Measurements from ENCODE around the gene TGFBR3L. TPM values are rescaled to one million over a fixed set of nuclear protein-coding genes. Genes with fewer than 3 reads are reported as not detected.

The TGFBR3L gene
- total RNA-seq, 1 experiment from 2014 or later = 12.5 TPM

DNA sequence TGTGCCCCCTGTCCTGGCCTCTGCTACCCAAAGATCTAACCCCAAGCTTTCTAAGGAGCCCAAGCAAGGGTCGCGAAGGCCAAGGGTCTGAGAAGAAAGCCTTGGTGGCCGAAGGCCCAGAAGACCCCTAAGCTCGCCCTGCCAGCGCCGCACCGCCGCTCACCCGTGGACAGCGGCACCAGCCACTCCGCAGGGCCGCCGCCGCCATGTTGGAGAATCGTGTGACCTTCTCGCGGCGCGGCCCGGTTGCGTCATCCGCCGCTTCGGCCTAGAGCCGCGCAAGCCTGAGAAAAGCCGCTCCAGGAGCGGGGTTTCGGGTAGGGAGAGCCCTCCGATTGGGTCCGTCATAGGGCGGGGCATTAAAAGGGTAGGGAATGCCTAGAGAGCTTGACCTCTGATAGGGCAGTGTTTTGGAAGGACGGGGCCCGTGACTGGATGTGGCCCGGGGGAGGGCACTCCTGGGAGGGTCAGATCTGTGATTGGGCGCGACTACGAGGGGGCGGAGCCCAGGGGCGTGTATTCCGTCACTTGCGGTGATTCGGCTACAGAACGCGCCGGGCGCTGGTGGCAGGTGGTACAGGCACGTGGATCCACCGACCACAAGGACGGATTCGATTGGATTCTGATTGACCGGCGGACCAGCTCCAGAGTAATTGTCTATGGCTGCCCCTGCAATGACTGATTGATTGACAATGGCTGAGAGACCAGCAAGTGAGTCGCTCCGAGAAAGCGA lies 29.0 kb downstream of the TGFBR3L start, which contains the start of gene TIMM44:
TIMM44 (minus strand) TSS at position 223 of the 733 bp plus-strand sequence; CDS start at position 208, 15 bp downstream.
- POLR2A ChIA-PET = interaction anchor here (1.0 to 1.4 kb wide), 3 partner anchors 13 to 27 kb away, joined by 3 to 4 read pairs (median 3); no protein-coding TSS in a partner anchor
- TF ChIP-seq REST (IDR thresholded peaks at IDR 0.05; ENCODE audit: insufficient read depth in 1 of 2, low read depth in 2 of 2, low read length in 1 of 2) = peak in 1 of 2 experiments; percentile 35; a peak in 1 of 4 replicates
- TF ChIP-seq CTCF (IDR thresholded peaks at IDR 0.05) = no peak
- TF ChIP-seq SIN3A (IDR thresholded peaks at IDR 0.05; ENCODE audit: borderline replicate concordance, insufficient read depth, low read depth, low read length) = peak; percentile 53; the same call in 1 of the 2 replicates
- peak; percentile 89 for TF ChIP-seq POLR2AphosphoS5 (IDR thresholded peaks at IDR 0.05; ENCODE audit: low read depth, low read length)
- Histone ChIP-seq H3K4me3 (ENCODE audit: low read depth in 2 of 2, low read length in 2 of 2) (peak within 1 kb of the TSS; percentile 92 to 96), H3K9me3 (ENCODE audit: control insufficient read depth, insufficient read depth, low read depth, low read length) (no peaks in the 10 kb centered on the region), H3K36me3 (ENCODE audit: control insufficient read depth, insufficient read depth, low read length) (peaks cover 4% of the 10 kb centered on the region), H3K27ac (ENCODE audit: low read length) (peak within 1 kb of the TSS; percentile 86), H3K27me3 (ENCODE audit: control insufficient read depth, insufficient read depth, low read length) (no peaks in the 10 kb centered on the region), H3K4me1 (ENCODE audit: control insufficient read depth, insufficient read depth, low read length) (no peaks in the 10 kb centered on the region)
- CTCF ChIA-PET = interaction anchor here (0.5 to 0.9 kb wide), 5 partner anchors 126 to 685 kb away, joined by 3 to 7 read pairs (median 5); no protein-coding TSS in a partner anchor
- DNase-seq (ENCODE audit: low read depth, low spot score) (peak; percentile 95), ATAC-seq (peak; percentile 99)
- intact Hi-C loops (cut with micrococcal nuclease; ENCODE audit: unreplicated experiment) (loop anchor here (1.0 kb wide), 1 partner anchor 310 kb away; no protein-coding TSS in a partner anchor), in situ Hi-C loops (cut with HindIII; ENCODE audit: low pct_unique_long_range_greater_than_20kb, low sequenced_read_pairs) (no loop called here)
- BruUV-seq (replicated peaks) = no TSS peak

- peak overlapping the region; percentile 78 to 92 for H3K4me3 ChIP-seq (ENCODE audit: low read depth in 2 of 2, low read length in 2 of 2)
- H3K36me3 ChIP-seq (ENCODE audit: control insufficient read depth, insufficient read depth, low read length) = peaks cover 4% of the 10 kb centered on the region
- ChIA-PET CTCF (interaction anchor here (0.5 to 1.2 kb wide), 9 partner anchors 9 to 303 kb away, joined by 3 to 7 read pairs (median 3); partner anchors contain the start of gene SNAPC2), POLR2A (interaction anchor here (1.0 to 1.4 kb wide), 3 partner anchors 14 to 27 kb away, joined by 3 to 4 read pairs (median 3); no protein-coding TSS in a partner anchor)
- DNase-seq (ENCODE audit: low read depth, low spot score) (no peak), ATAC-seq (peak; percentile 73)
- H3K27me3 ChIP-seq (ENCODE audit: control insufficient read depth, insufficient read depth, low read length) = no peaks in the 10 kb centered on the region
- peak overlapping the region; percentile 85 for H3K27ac ChIP-seq (ENCODE audit: low read length)
- in situ Hi-C loops (cut with HindIII; ENCODE audit: low pct_unique_long_range_greater_than_20kb, low sequenced_read_pairs) (no loop called here), intact Hi-C loops (cut with micrococcal nuclease; ENCODE audit: unreplicated experiment) (loop anchor here (1.0 kb wide), 1 partner anchor 309 kb away; no protein-coding TSS in a partner anchor)
- H3K4me1 ChIP-seq (ENCODE audit: control insufficient read depth, insufficient read depth, low read length) = no peaks in the 10 kb centered on the region
- BruUV-seq (replicated peaks) = TSS peak; percentile 98
- no peak; the same call in 1 of the 2 replicates for TF ChIP-seq POLR2AphosphoS5 (IDR thresholded peaks at IDR 0.05; ENCODE audit: low read depth, low read length)
- peak in 1 of 2 experiments; percentile 58; a peak in 1 of 4 replicates for TF ChIP-seq REST (IDR thresholded peaks at IDR 0.05; ENCODE audit: insufficient read depth in 1 of 2, low read depth in 2 of 2, low read length in 1 of 2)
- TF ChIP-seq TCF7L2 (IDR thresholded peaks at IDR 0.05; ENCODE audit: low read depth, low read length) = no peak
- TF ChIP-seq SIN3A (IDR thresholded peaks at IDR 0.05; ENCODE audit: borderline replicate concordance, insufficient read depth, low read depth, low read length) = peak; percentile 23; the same call in 1 of the 2 replicates
- TF ChIP-seq CTCF (IDR thresholded peaks at IDR 0.05) = peak; percentile 85
- no peaks in the 10 kb centered on the region for H3K9me3 ChIP-seq (ENCODE audit: control insufficient read depth, insufficient read depth, low read depth, low read length)
Measured at GRCh38 chr19:7944177-7944761, 29.6 kb downstream of the TGFBR3L start.

Data from Panc1 (cell line).